SJSA1 (cell line): ENCODE data around the gene BEST1. TPM values are rescaled to one million over a fixed set of nuclear protein-coding genes. Genes with fewer than 3 reads are reported as not detected.

Experiments used
- DNase-seq, 2 experiments: peaks; one replicate each; pipeline ENCODE4 v3.0.0-alpha.2; 2015 to 2020; ENCODE audit warnings: low spot score in 2 of 2, low read depth in 1 of 2
- H3K27ac ChIP-seq: fragments of 250-450 bp; sonication (Bioruptor Pico); 2 replicates; pipeline ENCODE4 v1.5.1; 2020; ENCODE audit warnings: mild to moderate bottlenecking, moderate library complexity
- H3K27me3 ChIP-seq: fragments of 250-450 bp; sonication (Bioruptor Pico); replicated peaks from 2 replicates; pipeline ENCODE4 v1.5.1; 2020; ENCODE audit warnings: mild to moderate bottlenecking, moderate library complexity
- H3K36me3 ChIP-seq: fragments of 250-450 bp; sonication (Bioruptor Pico); 2 replicates; pipeline ENCODE4 v1.5.1; 2020; ENCODE audit warnings: mild to moderate bottlenecking
- H3K4me1 ChIP-seq: fragments of 250-450 bp; sonication (Bioruptor Pico); replicated peaks from 2 replicates; pipeline ENCODE4 v1.6.1; 2021; ENCODE audit warnings: mild to moderate bottlenecking
- H3K4me3 ChIP-seq: fragments of 250-450 bp; sonication (Bioruptor Pico); 2 replicates; pipeline ENCODE4 v1.5.1; 2020; ENCODE audit warnings: mild to moderate bottlenecking
- H3K9me3 ChIP-seq: fragments of 250-450 bp; sonication (Bioruptor Pico); replicated peaks from 2 replicates; pipeline ENCODE4 v1.5.1; 2020; ENCODE audit warnings: mild to moderate bottlenecking
- total RNA-seq: library from RNA; depleted of rRNA; stranded (reverse); fragments of >200 nt; shearing (Covaris generic); gene quantifications from 2 replicates; pipeline ENCODE4 v1.2.3, GENCODE V29; 2014

The BEST1 gene
- total RNA-seq, 1 experiment from 2014 or later, result 0.74 TPM

DNA sequence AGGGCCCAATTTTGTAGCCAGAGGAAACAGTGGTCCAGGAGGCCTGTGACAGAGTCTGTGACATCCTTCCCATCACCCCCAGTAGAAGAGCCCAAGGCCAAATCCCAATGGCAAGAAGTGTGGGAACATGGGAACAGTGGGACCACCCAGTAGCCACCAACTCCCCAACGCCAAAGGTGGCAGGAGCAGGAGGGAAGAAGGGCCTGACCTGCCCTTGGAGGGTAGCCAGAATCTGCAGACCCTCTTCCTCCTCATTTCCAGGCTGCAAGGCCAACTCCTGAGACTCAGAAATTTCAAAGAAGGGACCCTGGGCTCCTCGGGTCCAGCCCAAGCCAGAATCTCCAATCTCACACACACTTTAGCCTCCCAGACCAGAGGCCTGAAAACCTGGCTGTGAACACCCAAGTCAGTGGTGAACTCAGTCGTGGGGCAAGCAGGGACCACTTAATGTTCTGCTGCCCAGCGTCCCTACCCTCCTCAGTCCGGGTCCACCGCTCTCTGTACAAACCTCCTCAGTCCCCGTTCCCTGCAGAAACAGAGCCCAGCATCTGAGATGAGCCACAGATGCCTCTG lies 38.9 kb upstream of the BEST1 start:
- Histone ChIP-seq H3K4me1 (no peaks in the 10 kb centered on the region), H3K27ac (no peak overlapping the region), H3K4me3 (no peak overlapping the region), H3K27me3 (no peaks in the 10 kb centered on the region), H3K36me3 (no peaks in the 10 kb centered on the region), H3K9me3 (no peaks in the 10 kb centered on the region)
- no peak for DNase-seq

- no peak overlapping the region for H3K27ac ChIP-seq
Measured at GRCh38 chr11:61911701-61912529, 38.2 kb upstream of the BEST1 start.

DNA sequence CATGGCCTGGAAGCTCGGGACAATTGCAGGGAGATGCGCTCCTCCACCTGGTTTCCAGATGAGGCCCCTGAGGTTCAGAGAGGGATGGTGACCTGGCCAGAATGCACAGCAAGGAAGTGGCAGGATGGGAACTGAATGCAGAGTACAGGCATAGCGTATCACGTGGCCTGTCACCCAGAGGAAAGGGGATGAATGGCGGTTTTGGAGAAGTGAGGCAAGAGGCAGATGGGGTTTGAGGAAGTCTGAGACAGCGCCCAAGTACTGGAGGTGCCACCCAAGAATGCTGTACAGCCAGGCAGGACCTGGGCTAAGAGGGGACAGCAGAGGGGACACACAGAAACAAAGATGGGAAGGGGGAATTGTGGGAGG lies 37.6 kb upstream of the BEST1 start:
- Histone ChIP-seq H3K27me3 (no peaks in the 10 kb centered on the region), H3K36me3 (peaks cover 3% of the 10 kb centered on the region; the same call in 1 of the 2 replicates), H3K9me3 (no peaks in the 10 kb centered on the region; the same call in 1 of the 2 replicates), H3K4me1 (peaks cover 10% of the 10 kb centered on the region), H3K4me3 (no peak overlapping the region), H3K27ac (no peak overlapping the region)
- no peak for DNase-seq

More at GRCh38 chr11:61911701-61912529, 38.2 kb upstream of the BEST1 start:
- no peak for DNase-seq
- Histone ChIP-seq H3K9me3 (no peaks in the 10 kb centered on the region), H3K4me1 (peaks cover 4% of the 10 kb centered on the region; the same call in 1 of the 2 replicates), H3K4me3 (no peak overlapping the region), H3K36me3 (no peaks in the 10 kb centered on the region), H3K27me3 (no peaks in the 10 kb centered on the region)

DNA sequence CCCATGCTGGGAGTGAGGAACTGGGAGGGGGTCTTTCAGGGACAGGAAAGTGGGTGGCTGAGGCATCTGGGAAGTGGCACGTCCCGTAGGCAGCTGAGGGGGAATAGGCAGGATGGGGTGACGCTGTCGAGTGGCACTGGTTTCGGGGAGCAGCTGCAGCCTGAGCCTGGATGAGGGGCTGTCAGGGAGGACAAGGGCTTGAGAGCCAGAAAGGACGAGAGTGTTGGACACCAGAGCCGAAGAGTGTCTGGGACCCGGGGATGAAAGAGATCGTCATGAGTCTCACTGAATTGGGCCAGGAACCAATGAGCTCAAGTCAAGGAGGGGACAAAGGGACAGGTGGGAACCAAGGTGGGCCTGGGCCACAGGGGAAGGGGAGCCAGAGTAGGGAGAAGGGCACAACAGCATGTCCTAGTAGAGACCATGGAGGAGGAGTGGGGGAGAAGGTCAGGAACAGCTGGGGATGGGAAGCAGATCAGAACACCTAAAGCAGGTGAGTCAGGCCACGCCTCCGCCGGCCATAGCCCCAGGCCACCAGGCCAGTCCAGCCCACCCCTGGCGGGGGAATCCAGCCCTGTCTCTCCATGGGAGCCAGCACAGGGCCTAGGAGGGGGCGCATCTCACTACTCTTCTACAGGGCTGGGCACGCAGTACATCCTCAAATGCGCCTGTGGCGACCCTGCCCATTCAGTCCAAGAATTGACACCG lies 37.0 kb upstream of the BEST1 start:
- Histone ChIP-seq H3K27me3 (no peaks in the 10 kb centered on the region), H3K27ac (no peak overlapping the region), H3K36me3 (peaks cover 3% of the 10 kb centered on the region; the same call in 1 of the 2 replicates), H3K9me3 (no peaks in the 10 kb centered on the region; the same call in 1 of the 2 replicates), H3K4me3 (no peak overlapping the region), H3K4me1 (peaks cover 16% of the 10 kb centered on the region)
- no peak for DNase-seq

- Histone ChIP-seq H3K4me3 (no peak overlapping the region), H3K27me3 (no peaks in the 10 kb centered on the region), H3K9me3 (no peaks in the 10 kb centered on the region; the same call in 1 of the 2 replicates), H3K4me1 (peaks cover 23% of the 10 kb centered on the region), H3K27ac (no peak overlapping the region), H3K36me3 (peaks cover 3% of the 10 kb centered on the region; the same call in 1 of the 2 replicates)
- DNase-seq, result no peak
Measured at GRCh38 chr11:61913699-61914395, 36.3 kb upstream of the BEST1 start.

GRCh38 chr11:61914471-61915171 lies 35.5 kb upstream of the BEST1 start:
- Histone ChIP-seq H3K36me3 (peaks cover 3% of the 10 kb centered on the region; the same call in 1 of the 2 replicates), H3K9me3 (no peaks in the 10 kb centered on the region; the same call in 1 of the 2 replicates), H3K27ac (no peak overlapping the region), H3K4me3 (no peak overlapping the region), H3K27me3 (no peaks in the 10 kb centered on the region), H3K4me1 (peaks cover 31% of the 10 kb centered on the region)
- DNase-seq, result no peak

DNA sequence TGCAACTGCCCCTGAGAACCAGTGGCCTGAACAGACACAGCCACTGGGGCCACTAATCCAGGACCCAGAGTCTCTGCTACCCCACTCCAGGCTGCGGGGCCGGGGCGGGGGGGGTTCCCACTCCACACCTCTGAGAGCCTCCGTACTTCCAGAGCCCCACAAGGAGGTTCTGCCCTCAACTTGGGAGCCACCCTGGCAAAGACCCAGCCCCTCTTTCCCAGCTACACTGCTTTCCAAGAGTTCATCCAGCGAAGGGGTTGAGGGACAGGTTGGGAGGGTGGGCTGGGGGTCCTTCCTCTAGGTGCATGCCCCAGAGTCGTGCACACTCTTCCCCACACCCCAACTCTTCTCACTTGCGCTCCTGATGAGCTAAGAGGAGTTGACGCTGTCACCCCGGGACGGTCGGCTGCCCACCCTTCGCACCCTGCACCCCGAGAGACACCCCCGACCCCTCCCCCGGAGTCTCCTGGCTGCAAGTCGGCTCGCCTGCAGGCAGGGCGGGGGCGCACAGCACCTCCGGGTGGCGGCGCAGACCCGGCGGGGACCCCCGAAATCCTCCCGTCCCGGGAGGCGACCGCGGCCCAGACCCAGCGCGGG lies 33.3 kb upstream of the BEST1 start:
- no peaks in the 10 kb centered on the region; the same call in 1 of the 2 replicates for H3K9me3 ChIP-seq
- peaks cover 35% of the 10 kb centered on the region for H3K4me1 ChIP-seq
- H3K4me3 ChIP-seq, result peak overlapping the region; percentile 74
- DNase-seq, result no peak
- H3K27me3 ChIP-seq, result no peaks in the 10 kb centered on the region
- peaks cover 3% of the 10 kb centered on the region; the same call in 1 of the 2 replicates for H3K36me3 ChIP-seq
- no peak overlapping the region for H3K27ac ChIP-seq

- Histone ChIP-seq H3K4me3 (peak within 1 kb of the TSS; percentile 74), H3K9me3 (no peaks in the 10 kb centered on the region; the same call in 1 of the 2 replicates), H3K36me3 (peaks cover 3% of the 10 kb centered on the region; the same call in 1 of the 2 replicates), H3K27ac (no peak within 1 kb of the TSS), H3K4me1 (peaks cover 39% of the 10 kb centered on the region), H3K27me3 (no peaks in the 10 kb centered on the region)
- DNase-seq, result peak; percentile 52 to 66
Measured at GRCh38 chr11:61917334-61918109, 32.6 kb upstream of the BEST1 start, which contains the start of gene RAB3IL1. RAB3IL1 (minus strand) TSS chr11:61917566; CDS start chr11:61917367, 199 bp downstream.

- Histone ChIP-seq H3K27me3 (no peaks in the 10 kb centered on the region), H3K36me3 (peaks cover 3% of the 10 kb centered on the region; the same call in 1 of the 2 replicates), H3K9me3 (no peaks in the 10 kb centered on the region; the same call in 1 of the 2 replicates), H3K4me1 (peaks cover 48% of the 10 kb centered on the region), H3K4me3 (no peak overlapping the region), H3K27ac (no peak overlapping the region)
- peak in 1 of 2 experiments; percentile 45 for DNase-seq
Measured at GRCh38 chr11:61918251-61918937, 31.8 kb upstream of the BEST1 start.

- Histone ChIP-seq H3K9me3 (no peaks in the 10 kb centered on the region; the same call in 1 of the 2 replicates), H3K4me1 (peaks cover 50% of the 10 kb centered on the region), H3K27me3 (no peaks in the 10 kb centered on the region), H3K27ac (no peak overlapping the region), H3K4me3 (no peak overlapping the region), H3K36me3 (peaks cover 3% of the 10 kb centered on the region; the same call in 1 of the 2 replicates)
- peak; percentile 48 to 62 for DNase-seq
Measured at GRCh38 chr11:61918938-61919704, 31.0 kb upstream of the BEST1 start.
